ENCODE measurements around the gene NFIL3. TPM values are rescaled to one million over a fixed set of nuclear protein-coding genes. Genes with fewer than 3 reads are reported as not detected.

The NFIL3 gene
- polyA plus RNA-seq, 1 donor from 2014 or later = 31.6 TPM

GRCh38 chr9:91426123-91426745 lies 2.6 kb upstream of the NFIL3 start:
- H3K79me2 ChIP-seq (replicated peaks; ENCODE audit: insufficient read depth, low read length) = peaks cover 8% of the 10 kb centered on the region
- no peak overlapping the region for H3K27ac ChIP-seq (ENCODE audit: low read length)
- peaks cover 25% of the 10 kb centered on the region for H3K27me3 ChIP-seq (ENCODE audit: insufficient read depth, low read depth, low read length)
- H4K20me1 ChIP-seq (ENCODE audit: insufficient read depth) = no peaks in the 10 kb centered on the region
- peaks cover 12% of the 10 kb centered on the region for H3F3A ChIP-seq (ENCODE audit: insufficient read depth, low read length, poor library complexity, severe bottlenecking)
- no peaks in the 10 kb centered on the region for H3K9me2 ChIP-seq (ENCODE audit: insufficient read depth, low read length)
- H3K36me3 ChIP-seq (ENCODE audit: insufficient read depth, low read length) = no peaks in the 10 kb centered on the region
- H3K9me3 ChIP-seq (ENCODE audit: low read length) = no peaks in the 10 kb centered on the region
- no peak overlapping the region for H3K4me2 ChIP-seq (ENCODE audit: low read length)
- H3K4me3 ChIP-seq (ENCODE audit: low read length) = no peak overlapping the region
- H3K9ac ChIP-seq (ENCODE audit: low read length) = no peak overlapping the region
- no peak overlapping the region for H2AFZ ChIP-seq (ENCODE audit: low read depth, low read length)
- TF ChIP-seq SMC3 (conservative IDR thresholded peaks at IDR 0.05; ENCODE audit: poor library complexity) = peak; percentile 42
- no peak for TF ChIP-seq TAF1 (IDR thresholded peaks at IDR 0.05; ENCODE audit: low read depth)
- TF ChIP-seq CTCF (IDR thresholded peaks at IDR 0.05; ENCODE audit: poor library complexity, severe bottlenecking) = peak; percentile 43

GRCh38 chr9:91425271-91425670 lies 1.6 kb upstream of the NFIL3 start:
- no peaks in the 10 kb centered on the region for H4K20me1 ChIP-seq (ENCODE audit: insufficient read depth)
- peak overlapping the region; percentile 90 for H3K4me3 ChIP-seq (ENCODE audit: low read length)
- no peak overlapping the region for H3K27ac ChIP-seq (ENCODE audit: low read length)
- H3K79me2 ChIP-seq (replicated peaks; ENCODE audit: insufficient read depth, low read length) = peaks cover 15% of the 10 kb centered on the region
- H3K9me2 ChIP-seq (ENCODE audit: insufficient read depth, low read length) = no peaks in the 10 kb centered on the region
- peaks cover 12% of the 10 kb centered on the region for H3F3A ChIP-seq (ENCODE audit: insufficient read depth, low read length, poor library complexity, severe bottlenecking)
- TF ChIP-seq CTCF (IDR thresholded peaks at IDR 0.05; ENCODE audit: poor library complexity, severe bottlenecking) (no peak), EZH2 (IDR thresholded peaks at IDR 0.05; ENCODE audit: borderline replicate concordance, insufficient read depth, low read length, poor library complexity, severe bottlenecking) (no peak), SMC3 (conservative IDR thresholded peaks at IDR 0.05; ENCODE audit: poor library complexity) (no peak)
- no peak overlapping the region for H3K9ac ChIP-seq (ENCODE audit: low read length)
- no peaks in the 10 kb centered on the region for H3K9me3 ChIP-seq (ENCODE audit: low read length)
- H3K4me2 ChIP-seq (ENCODE audit: low read length) = no peak overlapping the region
- no peaks in the 10 kb centered on the region for H3K36me3 ChIP-seq (ENCODE audit: insufficient read depth, low read length)
- H3K27me3 ChIP-seq (ENCODE audit: insufficient read depth, low read depth, low read length) = peaks cover 25% of the 10 kb centered on the region
- no peak overlapping the region for H2AFZ ChIP-seq (ENCODE audit: low read depth, low read length)

GRCh38 chr9:91424403-91425176 lies 958 bp upstream of the NFIL3 start:
- peak overlapping the region; percentile 83 for H3K9ac ChIP-seq (ENCODE audit: low read length)
- TF ChIP-seq MXI1 (conservative IDR thresholded peaks at IDR 0.05; ENCODE audit: poor library complexity, severe bottlenecking) = no peak
- no peak for TF ChIP-seq POLR2AphosphoS5 (IDR thresholded peaks at IDR 0.05)
- peak; percentile 25 for TF ChIP-seq CTCF (IDR thresholded peaks at IDR 0.05; ENCODE audit: poor library complexity, severe bottlenecking)

More at GRCh38 chr9:91424403-91425176, 958 bp upstream of the NFIL3 start:
- H3F3A ChIP-seq (ENCODE audit: insufficient read depth, low read length, poor library complexity, severe bottlenecking) = peaks cover 12% of the 10 kb centered on the region
- H3K9me2 ChIP-seq (ENCODE audit: insufficient read depth, low read length) = no peaks in the 10 kb centered on the region
- H3K79me2 ChIP-seq (replicated peaks; ENCODE audit: insufficient read depth, low read length) = peaks cover 22% of the 10 kb centered on the region
- peaks cover 25% of the 10 kb centered on the region for H3K27me3 ChIP-seq (ENCODE audit: insufficient read depth, low read depth, low read length)
- H3K4me3 ChIP-seq (ENCODE audit: low read length) = peak overlapping the region; percentile 90
- H2AFZ ChIP-seq (ENCODE audit: low read depth, low read length) = peak overlapping the region; percentile 24
- H3K9me3 ChIP-seq (ENCODE audit: low read length) = no peaks in the 10 kb centered on the region
- no peaks in the 10 kb centered on the region for H4K20me1 ChIP-seq (ENCODE audit: insufficient read depth)
- peak overlapping the region; percentile 52 for H3K4me2 ChIP-seq (ENCODE audit: low read length)
- H3K27ac ChIP-seq (ENCODE audit: low read length) = peak overlapping the region; percentile 16
- H3K36me3 ChIP-seq (ENCODE audit: insufficient read depth, low read length) = no peaks in the 10 kb centered on the region
